NCI-H2107 treated with DMSO at 0.1 percent for 48 hours (cell line): ENCODE results near the gene AMIGO3.

Experiments
- DNase-seq: peaks from one replicate; lab custom pipeline; 2025; ENCODE audit not compliant: unreplicated experiment; lab: John Stamatoyannopoulos, UW

AMIGO3 gene

DNA sequence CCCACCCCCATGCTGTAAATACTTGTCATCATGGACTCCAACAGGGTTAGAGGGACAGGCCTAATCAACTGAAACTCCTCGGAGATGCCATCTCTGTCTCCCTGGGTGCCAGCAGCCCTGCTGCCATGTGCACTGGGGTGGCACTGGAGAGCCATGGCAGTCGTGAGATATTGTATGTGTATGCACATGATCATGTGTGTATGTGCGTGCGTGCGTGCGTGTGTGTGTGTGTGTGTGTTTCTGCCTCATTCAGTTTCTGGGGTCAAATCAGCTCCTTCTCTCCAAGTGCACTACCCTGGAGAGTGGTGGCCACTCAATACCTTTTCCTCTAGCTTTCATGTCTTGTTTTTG lies 48.6 kb downstream of the AMIGO3 start:
- no peak for DNase-seq

DNA sequence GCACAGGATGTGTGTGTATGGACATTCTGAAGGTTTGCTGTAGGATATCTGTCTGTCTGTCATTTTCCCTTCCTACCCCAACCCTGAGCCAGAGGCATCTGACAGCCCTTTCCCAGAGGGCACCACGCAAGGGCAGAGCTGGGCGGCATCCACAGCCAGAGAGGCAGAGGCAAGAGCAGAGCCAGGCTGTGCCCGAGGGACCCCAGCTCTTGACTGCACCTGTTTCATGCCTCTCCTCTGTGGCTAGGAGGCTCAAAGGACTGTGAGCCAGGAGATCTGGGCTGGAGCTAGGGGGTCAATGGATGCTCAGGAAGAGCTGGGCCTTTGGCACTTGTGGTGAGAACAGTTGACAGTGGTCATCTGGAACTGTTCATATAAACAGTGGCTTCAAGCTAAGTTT lies 50.1 kb downstream of the AMIGO3 start:
- DNase-seq, result no peak

DNA sequence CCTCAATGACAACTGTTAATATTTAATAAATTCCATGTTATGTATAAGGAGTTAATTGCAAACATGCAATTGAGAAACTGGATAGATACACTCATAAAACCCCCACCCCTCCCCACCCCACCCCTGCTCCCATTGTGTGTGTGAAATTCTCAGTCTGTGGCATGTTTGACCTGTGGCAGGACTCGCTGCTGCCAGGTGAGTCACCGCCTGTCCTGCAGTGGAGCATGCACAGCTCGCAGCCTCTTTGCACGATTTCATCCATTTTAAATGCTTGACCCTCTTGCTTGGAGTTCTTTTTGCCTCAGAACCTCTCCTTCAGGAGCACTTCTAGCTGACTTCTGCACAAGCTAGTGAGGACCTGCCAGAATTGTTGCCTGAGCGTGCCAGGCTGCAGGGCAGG lies 50.6 kb downstream of the AMIGO3 start:
- DNase-seq, result no peak

DNA sequence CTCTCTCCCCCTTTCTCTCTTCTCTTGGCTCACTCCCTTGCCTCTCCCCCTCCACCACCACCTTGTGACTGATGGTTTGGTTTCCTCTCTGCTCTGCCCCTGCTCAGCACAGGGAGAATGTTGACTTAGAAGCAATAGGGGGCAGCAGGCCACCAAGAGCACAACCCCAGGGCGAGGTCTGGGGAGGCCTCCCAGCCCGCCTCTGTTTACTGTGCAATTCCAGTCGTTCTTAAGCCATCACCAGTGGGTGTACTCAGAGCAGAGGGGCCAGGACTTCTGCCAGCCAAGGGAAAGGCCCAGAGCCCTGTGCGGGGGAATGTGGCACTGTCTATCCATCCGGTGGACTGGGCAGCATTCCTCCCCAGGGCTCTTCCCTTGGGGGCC lies 51.1 kb downstream of the AMIGO3 start:
- no peak for DNase-seq

DNA sequence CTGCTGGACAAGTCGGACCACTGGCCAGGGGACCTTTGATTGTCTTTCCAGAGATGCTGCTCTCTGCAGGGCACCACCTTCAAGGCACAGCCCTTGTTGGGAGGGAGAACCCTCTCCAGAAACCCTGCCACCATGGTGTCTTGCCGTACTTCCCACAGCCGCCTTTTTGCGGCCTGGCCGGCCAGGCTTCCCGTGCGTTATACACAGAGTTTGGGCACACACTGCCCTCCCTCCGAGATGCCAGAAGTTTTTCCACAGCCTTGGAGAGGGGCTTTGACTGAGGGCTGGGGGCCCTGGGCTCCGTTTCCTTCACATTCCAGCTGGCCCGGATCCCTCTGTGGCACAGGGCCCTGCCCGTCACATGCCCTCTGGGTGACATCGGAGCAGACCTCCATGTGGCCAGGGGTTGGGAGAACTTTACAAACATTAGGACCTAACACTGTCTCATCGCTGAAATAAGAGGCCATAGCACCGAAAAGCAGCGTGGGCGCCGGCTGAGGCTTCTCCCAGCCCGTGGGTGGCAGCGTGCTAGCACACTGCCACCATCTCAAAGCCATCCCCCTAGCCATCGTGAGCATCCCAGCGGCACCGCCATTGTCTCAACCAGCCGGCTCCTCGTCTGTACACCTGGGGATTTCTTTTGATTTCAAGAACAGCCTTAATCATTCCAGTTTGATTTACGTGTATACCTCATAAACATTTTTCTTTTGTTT lies 51.6 kb downstream of the AMIGO3 start:
- no peak for DNase-seq
